Vagina (tissue), 2 donors: ENCODE measurements around the gene ELF4.
A peak's percentile ranks its signal among the peaks of the same experiment; 100 is the strongest.

ENCODE experiments used
- CTCF ChIP-seq, 3 experiments: fragments of 450-650 bp in 2 of 3; fragments of 200-600 bp in 1 of 3; sonication (generic) in 1 of 3; IDR thresholded peaks; one replicate each; pipeline ENCODE4 v1.5.1; 2017 to 2019; ENCODE audit warnings: antibody characterized with exemption in 3 of 3, mild to moderate bottlenecking in 2 of 3, moderate library complexity in 2 of 3
- POLR2A ChIP-seq, 2 donors: fragments of 450-650 bp; IDR thresholded peaks; one replicate each; pipeline ENCODE4 v1.6.1; 2017; ENCODE audit warnings: antibody characterized with exemption in 2 of 2, mild to moderate bottlenecking in 2 of 2, moderate library complexity in 2 of 2
- POLR2AphosphoS5 ChIP-seq, 2 donors: sonication (generic); formaldehyde crosslinking; IDR thresholded peaks; one replicate each; pipeline ENCODE4 v1.9.0; 2017; ENCODE audit warnings: antibody characterized with exemption in 2 of 2, mild to moderate bottlenecking in 2 of 2, low read depth in 1 of 2; ENCODE audit not compliant: insufficient read depth in 1 of 2

- TF ChIP-seq POLR2A (IDR thresholded peaks at IDR 0.05) = no peak
- no peak for TF ChIP-seq CTCF (IDR thresholded peaks at IDR 0.05)
- TF ChIP-seq POLR2AphosphoS5 (IDR thresholded peaks at IDR 0.05; ENCODE audit: insufficient read depth in 1 of 2, low read depth in 1 of 2) = peak in 1 of 2 donors; percentile 29
Measured at GRCh38 chrX:130109429-130110378, 593 bp downstream of the ELF4 start.
